Measurements from ENCODE around the gene PTPRK.

PTPRK gene

GRCh38 chr6:128515550-128516513, 4.6 kb downstream of the PTPRK start:
- no peak overlapping the region for H3K23ac ChIP-seq (ENCODE audit: low read length)
- no CpG with 5 or more reads among the region's 6 CpGs for WGBS (ENCODE audit: extremely low coverage, insufficient coverage, low lambda C conversion rate)
- H3K4me1 ChIP-seq (ENCODE audit: control insufficient read depth, low read depth, low read length), result no peaks in the 10 kb centered on the region
- H2BK15ac ChIP-seq (replicated peaks; ENCODE audit: low read depth), result no peak overlapping the region
- no peak overlapping the region for H3K4me2 ChIP-seq (ENCODE audit: low read length)
- H4K8ac ChIP-seq (ENCODE audit: low read depth, low read length), result no peak overlapping the region
- no peak for DNase-seq
- H3K36me3 ChIP-seq (ENCODE audit: control insufficient read depth, insufficient read depth, low read length), result no peaks in the 10 kb centered on the region
- no peak overlapping the region for H3K18ac ChIP-seq (ENCODE audit: low read length)
- H3K4me3 ChIP-seq (ENCODE audit: low read length), result no peak overlapping the region
- H4K5ac ChIP-seq (ENCODE audit: low read length), result no peak overlapping the region
- H3K79me1 ChIP-seq (ENCODE audit: low read length), result peaks cover 7% of the 10 kb centered on the region
- H2BK120ac ChIP-seq (ENCODE audit: low read depth, low read length), result no peak overlapping the region
- no peak overlapping the region for H3K56ac ChIP-seq (ENCODE audit: low read length)
- H3K27ac ChIP-seq (ENCODE audit: low read depth, low read length), result no peak overlapping the region
- peaks cover 25% of the 10 kb centered on the region for H3K79me2 ChIP-seq (ENCODE audit: control insufficient read depth, insufficient read depth, low read length)
- no peaks in the 10 kb centered on the region for H3K27me3 ChIP-seq (ENCODE audit: insufficient read depth, low read length, poor library complexity)
- no peak overlapping the region for H2AK5ac ChIP-seq (ENCODE audit: low read length)
- no peak overlapping the region for H2BK5ac ChIP-seq (ENCODE audit: low read length)
- H3K4ac ChIP-seq (ENCODE audit: low read depth, low read length), result no peak overlapping the region
- H3K9ac ChIP-seq (ENCODE audit: low read length), result no peak overlapping the region

DNA sequence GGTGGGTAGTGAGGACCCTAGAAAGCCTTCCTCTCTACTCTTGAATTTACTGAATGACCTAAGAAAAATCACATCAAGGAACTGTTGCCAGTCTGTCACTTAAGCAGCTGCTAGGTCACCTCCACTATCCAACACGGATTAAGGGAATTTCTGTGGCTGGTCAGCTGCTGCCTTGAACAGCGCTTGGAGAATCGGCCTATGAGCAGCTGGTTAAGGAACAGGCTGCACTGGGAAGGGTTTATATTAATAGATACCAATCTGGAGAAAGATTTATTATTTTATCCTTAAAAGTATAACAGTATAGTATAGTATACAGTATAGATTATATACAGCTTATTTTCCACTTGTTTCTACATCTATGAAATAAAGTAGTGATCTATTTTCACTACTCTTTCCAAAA, 6.5 kb downstream of the PTPRK start:
- Histone ChIP-seq H3K23ac (ENCODE audit: low read length) (no peak overlapping the region), H3K79me1 (ENCODE audit: low read length) (peaks cover 14% of the 10 kb centered on the region), H3K4me2 (ENCODE audit: low read length) (no peak overlapping the region), H3K18ac (ENCODE audit: low read length) (no peak overlapping the region), H2BK5ac (ENCODE audit: low read length) (no peak overlapping the region), H3K27ac (ENCODE audit: low read depth, low read length) (no peak overlapping the region), H3K36me3 (ENCODE audit: control insufficient read depth, insufficient read depth, low read length) (no peaks in the 10 kb centered on the region), H3K27me3 (ENCODE audit: insufficient read depth, low read length, poor library complexity) (no peaks in the 10 kb centered on the region), H3K4me1 (ENCODE audit: control insufficient read depth, low read depth, low read length) (no peaks in the 10 kb centered on the region), H3K56ac (ENCODE audit: low read length) (no peak overlapping the region), H2BK120ac (ENCODE audit: low read depth, low read length) (no peak overlapping the region), H4K8ac (ENCODE audit: low read depth, low read length) (no peak overlapping the region), H3K79me2 (ENCODE audit: control insufficient read depth, insufficient read depth, low read length) (peaks cover 34% of the 10 kb centered on the region), H2AK5ac (ENCODE audit: low read length) (no peak overlapping the region), H2BK15ac (replicated peaks; ENCODE audit: low read depth) (no peak overlapping the region), H3K4ac (ENCODE audit: low read depth, low read length) (no peak overlapping the region), H4K5ac (ENCODE audit: low read length) (no peak overlapping the region), H3K4me3 (ENCODE audit: low read length) (no peak overlapping the region), H3K9ac (ENCODE audit: low read length) (no peak overlapping the region)
- no CpG with 5 or more reads among the region's 3 CpGs for WGBS (ENCODE audit: extremely low coverage, insufficient coverage, low lambda C conversion rate)
- no peak for DNase-seq

DNA sequence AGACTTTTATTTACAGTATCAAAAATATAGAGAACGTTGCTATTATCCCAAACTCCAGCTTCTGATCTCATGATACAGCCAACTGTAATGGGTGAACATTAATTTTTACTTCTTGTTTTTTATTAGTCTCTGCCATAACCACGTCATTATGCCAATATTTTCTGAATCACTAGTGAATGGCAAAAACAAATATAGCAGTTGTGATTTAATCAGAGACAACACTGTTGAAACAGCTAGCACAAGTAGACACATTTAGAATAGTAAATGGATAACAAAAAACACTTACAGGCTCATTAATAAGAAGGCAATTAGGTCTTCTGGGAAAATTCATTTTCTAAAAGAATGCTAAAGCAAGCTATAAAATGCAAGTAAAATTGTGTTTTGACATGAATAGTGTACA, 8.1 kb downstream of the PTPRK start:
- peaks cover 36% of the 10 kb centered on the region for H3K79me2 ChIP-seq (ENCODE audit: control insufficient read depth, insufficient read depth, low read length)
- no peak overlapping the region for H3K9ac ChIP-seq (ENCODE audit: low read length)
- no peak overlapping the region for H3K23ac ChIP-seq (ENCODE audit: low read length)
- no peak overlapping the region for H3K4me2 ChIP-seq (ENCODE audit: low read length)
- no peak overlapping the region for H3K4ac ChIP-seq (ENCODE audit: low read depth, low read length)
- H2AK5ac ChIP-seq (ENCODE audit: low read length), result no peak overlapping the region
- H3K4me1 ChIP-seq (ENCODE audit: control insufficient read depth, low read depth, low read length), result no peaks in the 10 kb centered on the region
- no peak overlapping the region for H2BK15ac ChIP-seq (replicated peaks; ENCODE audit: low read depth)
- DNase-seq, result no peak
- no peak overlapping the region for H2BK5ac ChIP-seq (ENCODE audit: low read length)
- no peaks in the 10 kb centered on the region for H3K36me3 ChIP-seq (ENCODE audit: control insufficient read depth, insufficient read depth, low read length)
- no peak overlapping the region for H3K56ac ChIP-seq (ENCODE audit: low read length)
- H3K27ac ChIP-seq (ENCODE audit: low read depth, low read length), result no peak overlapping the region
- no peaks in the 10 kb centered on the region for H3K27me3 ChIP-seq (ENCODE audit: insufficient read depth, low read length, poor library complexity)
- no peak overlapping the region for H2BK120ac ChIP-seq (ENCODE audit: low read depth, low read length)
- no peak overlapping the region for H4K8ac ChIP-seq (ENCODE audit: low read depth, low read length)
- no CpG with 5 or more reads among the region's 2 CpGs for WGBS (ENCODE audit: extremely low coverage, insufficient coverage, low lambda C conversion rate)
- peaks cover 17% of the 10 kb centered on the region for H3K79me1 ChIP-seq (ENCODE audit: low read length)
- H3K18ac ChIP-seq (ENCODE audit: low read length), result no peak overlapping the region
- H3K4me3 ChIP-seq (ENCODE audit: low read length), result no peak overlapping the region
- H4K5ac ChIP-seq (ENCODE audit: low read length), result no peak overlapping the region

GRCh38 chr6:128511506-128511905, 8.9 kb downstream of the PTPRK start:
- Histone ChIP-seq H2AK5ac (ENCODE audit: low read length) (no peak overlapping the region), H3K79me1 (ENCODE audit: low read length) (peaks cover 16% of the 10 kb centered on the region), H3K4me1 (ENCODE audit: control insufficient read depth, low read depth, low read length) (no peaks in the 10 kb centered on the region), H3K4me2 (ENCODE audit: low read length) (no peak overlapping the region), H4K5ac (ENCODE audit: low read length) (no peak overlapping the region), H3K4me3 (ENCODE audit: low read length) (no peak overlapping the region), H3K56ac (ENCODE audit: low read length) (no peak overlapping the region), H3K27me3 (ENCODE audit: insufficient read depth, low read length, poor library complexity) (no peaks in the 10 kb centered on the region), H3K27ac (ENCODE audit: low read depth, low read length) (no peak overlapping the region), H3K9ac (ENCODE audit: low read length) (no peak overlapping the region), H3K79me2 (ENCODE audit: control insufficient read depth, insufficient read depth, low read length) (peaks cover 34% of the 10 kb centered on the region), H3K23ac (ENCODE audit: low read length) (no peak overlapping the region), H2BK120ac (ENCODE audit: low read depth, low read length) (no peak overlapping the region), H3K18ac (ENCODE audit: low read length) (no peak overlapping the region), H3K4ac (ENCODE audit: low read depth, low read length) (no peak overlapping the region), H2BK15ac (replicated peaks; ENCODE audit: low read depth) (no peak overlapping the region), H4K8ac (ENCODE audit: low read depth, low read length) (no peak overlapping the region), H3K36me3 (ENCODE audit: control insufficient read depth, insufficient read depth, low read length) (no peaks in the 10 kb centered on the region), H2BK5ac (ENCODE audit: low read length) (no peak overlapping the region)
- DNase-seq, result no peak
- no CpG with 5 or more reads among the region's 5 CpGs for WGBS (ENCODE audit: extremely low coverage, insufficient coverage, low lambda C conversion rate)

DNA sequence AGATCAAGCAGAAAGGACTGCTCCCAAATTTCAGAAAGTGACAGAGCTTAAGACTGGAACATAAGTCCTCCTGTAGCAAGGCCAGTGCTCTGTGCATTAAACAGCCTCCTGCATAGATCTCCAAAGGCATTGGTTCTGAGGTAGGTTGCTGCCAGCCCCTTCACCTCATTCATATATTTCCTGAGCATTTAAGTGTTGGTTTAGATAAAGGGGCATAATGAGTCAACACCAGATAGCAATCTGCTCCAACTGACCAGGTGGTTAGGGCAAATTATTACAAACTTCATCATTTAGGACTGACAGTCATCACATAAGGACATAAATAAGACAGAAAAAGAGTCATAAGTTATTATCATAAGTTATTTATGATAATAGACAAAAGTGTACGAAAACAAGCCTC, 10.7 kb downstream of the PTPRK start:
- H2AK5ac ChIP-seq (ENCODE audit: low read length), result no peak overlapping the region
- no peak overlapping the region for H3K56ac ChIP-seq (ENCODE audit: low read length)
- H2BK120ac ChIP-seq (ENCODE audit: low read depth, low read length), result no peak overlapping the region
- H2BK15ac ChIP-seq (replicated peaks; ENCODE audit: low read depth), result no peak overlapping the region
- H3K9ac ChIP-seq (ENCODE audit: low read length), result no peak overlapping the region
- DNase-seq, result no peak
- WGBS (ENCODE audit: extremely low coverage, insufficient coverage, low lambda C conversion rate), result no CpG with 5 or more reads among the region's 1 CpG
- no peak overlapping the region for H2BK5ac ChIP-seq (ENCODE audit: low read length)
- no peaks in the 10 kb centered on the region for H3K27me3 ChIP-seq (ENCODE audit: insufficient read depth, low read length, poor library complexity)
- peaks cover 15% of the 10 kb centered on the region for H3K79me1 ChIP-seq (ENCODE audit: low read length)
- no peak overlapping the region for H3K4me2 ChIP-seq (ENCODE audit: low read length)
- H3K23ac ChIP-seq (ENCODE audit: low read length), result no peak overlapping the region
- no peak overlapping the region for H4K8ac ChIP-seq (ENCODE audit: low read depth, low read length)
- no peak overlapping the region for H3K18ac ChIP-seq (ENCODE audit: low read length)
- H3K36me3 ChIP-seq (ENCODE audit: control insufficient read depth, insufficient read depth, low read length), result no peaks in the 10 kb centered on the region
- H3K27ac ChIP-seq (ENCODE audit: low read depth, low read length), result no peak overlapping the region
- no peak overlapping the region for H3K4me3 ChIP-seq (ENCODE audit: low read length)
- peaks cover 27% of the 10 kb centered on the region for H3K79me2 ChIP-seq (ENCODE audit: control insufficient read depth, insufficient read depth, low read length)
- H4K5ac ChIP-seq (ENCODE audit: low read length), result no peak overlapping the region
- H3K4ac ChIP-seq (ENCODE audit: low read depth, low read length), result no peak overlapping the region
- no peaks in the 10 kb centered on the region for H3K4me1 ChIP-seq (ENCODE audit: control insufficient read depth, low read depth, low read length)

Data from mesendoderm (in vitro differentiated cells).